ENCODE measurements around the gene TRIM67.

DNA sequence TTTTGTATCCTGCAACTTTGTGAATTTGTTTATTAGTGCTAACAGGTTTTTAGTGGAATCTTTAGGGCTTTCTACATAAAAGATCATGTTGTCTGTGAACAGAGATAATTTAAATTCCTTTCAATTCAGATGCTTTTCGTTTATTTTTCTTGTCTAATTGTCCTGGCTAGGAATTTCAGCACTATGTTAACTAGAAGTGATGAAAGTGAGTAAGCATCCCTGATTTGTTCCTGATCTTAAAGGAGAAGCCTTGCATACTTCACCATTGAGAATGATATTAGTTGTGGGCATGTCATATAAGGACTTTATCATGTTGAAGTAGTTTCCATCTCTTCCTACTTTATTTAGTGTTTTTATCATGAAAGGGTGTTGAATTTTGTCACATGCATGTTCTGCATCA lies 23.6 kb upstream of the TRIM67 start:
- TF ChIP-seq, protein P1, sequence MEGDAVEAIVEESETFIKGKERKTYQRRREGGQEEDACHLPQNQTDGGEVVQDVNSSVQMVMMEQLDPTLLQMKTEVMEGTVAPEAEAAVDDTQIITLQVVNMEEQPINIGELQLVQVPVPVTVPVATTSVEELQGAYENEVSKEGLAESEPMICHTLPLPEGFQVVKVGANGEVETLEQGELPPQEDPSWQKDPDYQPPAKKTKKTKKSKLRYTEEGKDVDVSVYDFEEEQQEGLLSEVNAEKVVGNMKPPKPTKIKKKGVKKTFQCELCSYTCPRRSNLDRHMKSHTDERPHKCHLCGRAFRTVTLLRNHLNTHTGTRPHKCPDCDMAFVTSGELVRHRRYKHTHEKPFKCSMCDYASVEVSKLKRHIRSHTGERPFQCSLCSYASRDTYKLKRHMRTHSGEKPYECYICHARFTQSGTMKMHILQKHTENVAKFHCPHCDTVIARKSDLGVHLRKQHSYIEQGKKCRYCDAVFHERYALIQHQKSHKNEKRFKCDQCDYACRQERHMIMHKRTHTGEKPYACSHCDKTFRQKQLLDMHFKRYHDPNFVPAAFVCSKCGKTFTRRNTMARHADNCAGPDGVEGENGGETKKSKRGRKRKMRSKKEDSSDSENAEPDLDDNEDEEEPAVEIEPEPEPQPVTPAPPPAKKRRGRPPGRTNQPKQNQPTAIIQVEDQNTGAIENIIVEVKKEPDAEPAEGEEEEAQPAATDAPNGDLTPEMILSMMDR (tag by site-specific recombination; IDR thresholded peaks at IDR 0.05), result no peak
- TF ChIP-seq ZNF624 (tag by site-specific recombination; IDR thresholded peaks at IDR 0.05), result no peak
- TF ChIP-seq ZNF24 (tag by site-specific recombination; IDR thresholded peaks at IDR 0.05), result no peak
- TF ChIP-seq, protein P2, sequence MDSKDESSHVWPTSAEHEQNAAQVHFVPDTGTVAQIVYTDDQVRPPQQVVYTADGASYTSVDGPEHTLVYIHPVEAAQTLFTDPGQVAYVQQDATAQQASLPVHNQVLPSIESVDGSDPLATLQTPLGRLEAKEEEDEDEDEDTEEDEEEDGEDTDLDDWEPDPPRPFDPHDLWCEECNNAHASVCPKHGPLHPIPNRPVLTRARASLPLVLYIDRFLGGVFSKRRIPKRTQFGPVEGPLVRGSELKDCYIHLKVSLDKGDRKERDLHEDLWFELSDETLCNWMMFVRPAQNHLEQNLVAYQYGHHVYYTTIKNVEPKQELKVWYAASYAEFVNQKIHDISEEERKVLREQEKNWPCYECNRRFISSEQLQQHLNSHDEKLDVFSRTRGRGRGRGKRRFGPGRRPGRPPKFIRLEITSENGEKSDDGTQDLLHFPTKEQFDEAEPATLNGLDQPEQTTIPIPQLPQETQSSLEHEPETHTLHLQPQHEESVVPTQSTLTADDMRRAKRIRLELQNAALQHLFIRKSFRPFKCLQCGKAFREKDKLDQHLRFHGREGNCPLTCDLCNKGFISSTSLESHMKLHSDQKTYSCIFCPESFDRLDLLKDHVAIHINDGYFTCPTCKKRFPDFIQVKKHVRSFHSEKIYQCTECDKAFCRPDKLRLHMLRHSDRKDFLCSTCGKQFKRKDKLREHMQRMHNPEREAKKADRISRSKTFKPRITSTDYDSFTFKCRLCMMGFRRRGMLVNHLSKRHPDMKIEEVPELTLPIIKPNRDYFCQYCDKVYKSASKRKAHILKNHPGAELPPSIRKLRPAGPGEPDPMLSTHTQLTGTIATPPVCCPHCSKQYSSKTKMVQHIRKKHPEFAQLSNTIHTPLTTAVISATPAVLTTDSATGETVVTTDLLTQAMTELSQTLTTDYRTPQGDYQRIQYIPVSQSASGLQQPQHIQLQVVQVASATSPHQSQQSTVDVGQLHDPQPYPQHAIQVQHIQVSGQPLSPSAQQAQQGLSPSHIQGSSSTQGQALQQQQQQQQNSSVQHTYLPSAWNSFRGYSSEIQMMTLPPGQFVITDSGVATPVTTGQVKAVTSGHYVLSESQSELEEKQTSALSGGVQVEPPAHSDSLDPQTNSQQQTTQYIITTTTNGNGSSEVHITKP (tag by site-specific recombination; IDR thresholded peaks at IDR 0.05), result no peak
- TF ChIP-seq, protein P3, sequence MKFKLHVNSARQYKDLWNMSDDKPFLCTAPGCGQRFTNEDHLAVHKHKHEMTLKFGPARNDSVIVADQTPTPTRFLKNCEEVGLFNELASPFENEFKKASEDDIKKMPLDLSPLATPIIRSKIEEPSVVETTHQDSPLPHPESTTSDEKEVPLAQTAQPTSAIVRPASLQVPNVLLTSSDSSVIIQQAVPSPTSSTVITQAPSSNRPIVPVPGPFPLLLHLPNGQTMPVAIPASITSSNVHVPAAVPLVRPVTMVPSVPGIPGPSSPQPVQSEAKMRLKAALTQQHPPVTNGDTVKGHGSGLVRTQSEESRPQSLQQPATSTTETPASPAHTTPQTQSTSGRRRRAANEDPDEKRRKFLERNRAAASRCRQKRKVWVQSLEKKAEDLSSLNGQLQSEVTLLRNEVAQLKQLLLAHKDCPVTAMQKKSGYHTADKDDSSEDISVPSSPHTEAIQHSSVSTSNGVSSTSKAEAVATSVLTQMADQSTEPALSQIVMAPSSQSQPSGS (tag by site-specific recombination; IDR thresholded peaks at IDR 0.05; ENCODE audit: low read depth), result no peak
- no peak for TF ChIP-seq ZSCAN16 (tag by site-specific recombination; IDR thresholded peaks at IDR 0.05)
- no peak for TF ChIP-seq ZNF585B (tag by site-specific recombination; IDR thresholded peaks at IDR 0.05)
- TF ChIP-seq, protein P4, sequence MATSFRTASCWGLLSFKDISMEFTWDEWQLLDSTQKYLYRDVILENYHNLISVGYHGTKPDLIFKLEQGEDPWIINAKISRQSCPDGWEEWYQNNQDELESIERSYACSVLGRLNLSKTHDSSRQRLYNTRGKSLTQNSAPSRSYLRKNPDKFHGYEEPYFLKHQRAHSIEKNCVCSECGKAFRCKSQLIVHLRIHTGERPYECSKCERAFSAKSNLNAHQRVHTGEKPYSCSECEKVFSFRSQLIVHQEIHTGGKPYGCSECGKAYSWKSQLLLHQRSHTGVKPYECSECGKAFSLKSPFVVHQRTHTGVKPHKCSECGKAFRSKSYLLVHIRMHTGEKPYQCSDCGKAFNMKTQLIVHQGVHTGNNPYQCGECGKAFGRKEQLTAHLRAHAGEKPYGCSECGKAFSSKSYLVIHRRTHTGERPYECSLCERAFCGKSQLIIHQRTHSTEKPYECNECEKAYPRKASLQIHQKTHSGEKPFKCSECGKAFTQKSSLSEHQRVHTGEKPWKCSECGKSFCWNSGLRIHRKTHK (tag by site-specific recombination; IDR thresholded peaks at IDR 0.05), result no peak
- TF ChIP-seq, protein P5, sequence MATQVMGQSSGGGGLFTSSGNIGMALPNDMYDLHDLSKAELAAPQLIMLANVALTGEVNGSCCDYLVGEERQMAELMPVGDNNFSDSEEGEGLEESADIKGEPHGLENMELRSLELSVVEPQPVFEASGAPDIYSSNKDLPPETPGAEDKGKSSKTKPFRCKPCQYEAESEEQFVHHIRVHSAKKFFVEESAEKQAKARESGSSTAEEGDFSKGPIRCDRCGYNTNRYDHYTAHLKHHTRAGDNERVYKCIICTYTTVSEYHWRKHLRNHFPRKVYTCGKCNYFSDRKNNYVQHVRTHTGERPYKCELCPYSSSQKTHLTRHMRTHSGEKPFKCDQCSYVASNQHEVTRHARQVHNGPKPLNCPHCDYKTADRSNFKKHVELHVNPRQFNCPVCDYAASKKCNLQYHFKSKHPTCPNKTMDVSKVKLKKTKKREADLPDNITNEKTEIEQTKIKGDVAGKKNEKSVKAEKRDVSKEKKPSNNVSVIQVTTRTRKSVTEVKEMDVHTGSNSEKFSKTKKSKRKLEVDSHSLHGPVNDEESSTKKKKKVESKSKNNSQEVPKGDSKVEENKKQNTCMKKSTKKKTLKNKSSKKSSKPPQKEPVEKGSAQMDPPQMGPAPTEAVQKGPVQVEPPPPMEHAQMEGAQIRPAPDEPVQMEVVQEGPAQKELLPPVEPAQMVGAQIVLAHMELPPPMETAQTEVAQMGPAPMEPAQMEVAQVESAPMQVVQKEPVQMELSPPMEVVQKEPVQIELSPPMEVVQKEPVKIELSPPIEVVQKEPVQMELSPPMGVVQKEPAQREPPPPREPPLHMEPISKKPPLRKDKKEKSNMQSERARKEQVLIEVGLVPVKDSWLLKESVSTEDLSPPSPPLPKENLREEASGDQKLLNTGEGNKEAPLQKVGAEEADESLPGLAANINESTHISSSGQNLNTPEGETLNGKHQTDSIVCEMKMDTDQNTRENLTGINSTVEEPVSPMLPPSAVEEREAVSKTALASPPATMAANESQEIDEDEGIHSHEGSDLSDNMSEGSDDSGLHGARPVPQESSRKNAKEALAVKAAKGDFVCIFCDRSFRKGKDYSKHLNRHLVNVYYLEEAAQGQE (tag by site-specific recombination; IDR thresholded peaks at IDR 0.05), result no peak
- TF ChIP-seq, protein P6, sequence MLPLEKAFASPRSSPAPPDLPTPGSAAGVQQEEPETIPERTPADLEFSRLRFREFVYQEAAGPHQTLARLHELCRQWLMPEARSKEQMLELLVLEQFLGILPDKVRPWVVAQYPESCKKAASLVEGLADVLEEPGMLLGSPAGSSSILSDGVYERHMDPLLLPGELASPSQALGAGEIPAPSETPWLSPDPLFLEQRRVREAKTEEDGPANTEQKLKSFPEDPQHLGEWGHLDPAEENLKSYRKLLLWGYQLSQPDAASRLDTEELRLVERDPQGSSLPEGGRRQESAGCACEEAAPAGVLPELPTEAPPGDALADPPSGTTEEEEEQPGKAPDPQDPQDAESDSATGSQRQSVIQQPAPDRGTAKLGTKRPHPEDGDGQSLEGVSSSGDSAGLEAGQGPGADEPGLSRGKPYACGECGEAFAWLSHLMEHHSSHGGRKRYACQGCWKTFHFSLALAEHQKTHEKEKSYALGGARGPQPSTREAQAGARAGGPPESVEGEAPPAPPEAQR (tag by site-specific recombination; IDR thresholded peaks at IDR 0.05), result no peak
- no peak for TF ChIP-seq ZNF701 (tag by site-specific recombination; IDR thresholded peaks at IDR 0.05)
- TF ChIP-seq ZNF707 (tag by site-specific recombination; IDR thresholded peaks at IDR 0.05), result no peak
